Nephron (organoid): Measurements from ENCODE around the gene SLC38A5.
A peak's percentile ranks its signal among the peaks of the same experiment; 100 is the strongest.

Experiments
- H3K27ac Mint-ChIP-seq, 3 experiments: 2 replicates each; pipeline ENCODE4 v1.8.0; 2020; ENCODE audit warnings: mixed read lengths in 3 of 3, mild to moderate bottlenecking in 2 of 3, moderate library complexity in 1 of 3
- H3K27me3 Mint-ChIP-seq: 2 replicates; pipeline ENCODE4 v1.8.0; 2021; ENCODE audit warnings: low read depth, mild to moderate bottlenecking, moderate library complexity, mixed read lengths
- H3K36me3 Mint-ChIP-seq: 2 replicates; pipeline ENCODE4 v1.8.0; 2020; ENCODE audit warnings: low read depth, mixed read lengths
- H3K4me1 Mint-ChIP-seq: 2 replicates; pipeline ENCODE4 v1.8.0; 2020; ENCODE audit warnings: mixed read lengths
- H3K4me3 Mint-ChIP-seq, 3 experiments: 2 replicates each; pipeline ENCODE4 v1.8.0; 2020; ENCODE audit warnings: mild to moderate bottlenecking in 3 of 3, mixed read lengths in 3 of 3, moderate library complexity in 2 of 3
- H3K9me3 Mint-ChIP-seq: 2 replicates; pipeline ENCODE4 v1.8.0; 2020; ENCODE audit warnings: mixed read lengths
- CTCF ChIP-seq, 3 experiments: fragments of 200-600 bp; sonication (generic); IDR thresholded peaks; one replicate each; pipeline ENCODE4 v1.5.0; 2021; ENCODE audit warnings: antibody characterized with exemption in 3 of 3; ENCODE audit not compliant: unreplicated experiment in 3 of 3

SLC38A5 gene

GRCh38 chrX:48474581-48474980 is 4.5 kb upstream of the SLC38A5 start:
- H3K4me1 Mint-ChIP-seq, result peaks cover 21% of the 10 kb centered on the region
- H3K27ac Mint-ChIP-seq, result no peak overlapping the region
- peaks cover 5% of the 10 kb centered on the region for H3K36me3 Mint-ChIP-seq
- H3K27me3 Mint-ChIP-seq, result peaks cover 6% of the 10 kb centered on the region
- peak overlapping the region; percentile 86 to 91 (median 87) for H3K4me3 Mint-ChIP-seq
- H3K9me3 Mint-ChIP-seq, result peaks cover 13% of the 10 kb centered on the region
- TF ChIP-seq CTCF (IDR thresholded peaks at IDR 0.05; ENCODE audit: unreplicated experiment in 3 of 3), result no peak

GRCh38 chrX:48474127-48474526 is 4.1 kb upstream of the SLC38A5 start:
- H3K27me3 Mint-ChIP-seq, result peaks cover 7% of the 10 kb centered on the region
- H3K27ac Mint-ChIP-seq, result peak overlapping the region in 2 of 3 experiments; percentile 39 to 52
- TF ChIP-seq CTCF (IDR thresholded peaks at IDR 0.05; ENCODE audit: unreplicated experiment in 3 of 3), result no peak
- H3K4me3 Mint-ChIP-seq, result peak overlapping the region; percentile 45 to 57 (median 50)
- H3K4me1 Mint-ChIP-seq, result peaks cover 25% of the 10 kb centered on the region
- peaks cover 14% of the 10 kb centered on the region for H3K9me3 Mint-ChIP-seq
- peaks cover 2% of the 10 kb centered on the region for H3K36me3 Mint-ChIP-seq

- no peaks in the 10 kb centered on the region for H3K36me3 Mint-ChIP-seq
- peaks cover 25% of the 10 kb centered on the region for H3K4me1 Mint-ChIP-seq
- peak overlapping the region in 1 of 3 experiments; percentile 52 for H3K27ac Mint-ChIP-seq
- no peak overlapping the region for H3K4me3 Mint-ChIP-seq
- H3K9me3 Mint-ChIP-seq, result peaks cover 14% of the 10 kb centered on the region
- TF ChIP-seq CTCF (IDR thresholded peaks at IDR 0.05; ENCODE audit: unreplicated experiment in 3 of 3), result no peak
- H3K27me3 Mint-ChIP-seq, result peaks cover 7% of the 10 kb centered on the region
Measured at GRCh38 chrX:48473704-48473990, 3.6 kb upstream of the SLC38A5 start.

GRCh38 chrX:48472851-48473703 is 3.0 kb upstream of the SLC38A5 start:
- H3K27me3 Mint-ChIP-seq, result peaks cover 7% of the 10 kb centered on the region
- H3K27ac Mint-ChIP-seq, result no peak overlapping the region
- peaks cover 28% of the 10 kb centered on the region for H3K4me1 Mint-ChIP-seq
- H3K9me3 Mint-ChIP-seq, result peaks cover 14% of the 10 kb centered on the region
- no peak for TF ChIP-seq CTCF (IDR thresholded peaks at IDR 0.05; ENCODE audit: unreplicated experiment in 3 of 3)
- H3K4me3 Mint-ChIP-seq, result peak overlapping the region in 1 of 3 experiments; percentile 26
- H3K36me3 Mint-ChIP-seq, result no peaks in the 10 kb centered on the region

- H3K4me1 Mint-ChIP-seq, result peaks cover 36% of the 10 kb centered on the region
Measured at GRCh38 chrX:48472225-48472624, 2.2 kb upstream of the SLC38A5 start.

More at GRCh38 chrX:48472225-48472624, 2.2 kb upstream of the SLC38A5 start:
- H3K27me3 Mint-ChIP-seq, result peaks cover 15% of the 10 kb centered on the region
- no peak overlapping the region for H3K4me3 Mint-ChIP-seq
- TF ChIP-seq CTCF (IDR thresholded peaks at IDR 0.05; ENCODE audit: unreplicated experiment in 3 of 3), result no peak
- no peak overlapping the region for H3K27ac Mint-ChIP-seq
- peaks cover 13% of the 10 kb centered on the region for H3K9me3 Mint-ChIP-seq
- H3K36me3 Mint-ChIP-seq, result no peaks in the 10 kb centered on the region
